Measurements from ENCODE around the gene KCNH3. TPM values are rescaled to one million over a fixed set of nuclear protein-coding genes. Genes with fewer than 3 reads are reported as not detected.

Gene KCNH3
- total RNA-seq, 2 experiments from 2014 or later: 0.58 to 0.90 TPM

DNA sequence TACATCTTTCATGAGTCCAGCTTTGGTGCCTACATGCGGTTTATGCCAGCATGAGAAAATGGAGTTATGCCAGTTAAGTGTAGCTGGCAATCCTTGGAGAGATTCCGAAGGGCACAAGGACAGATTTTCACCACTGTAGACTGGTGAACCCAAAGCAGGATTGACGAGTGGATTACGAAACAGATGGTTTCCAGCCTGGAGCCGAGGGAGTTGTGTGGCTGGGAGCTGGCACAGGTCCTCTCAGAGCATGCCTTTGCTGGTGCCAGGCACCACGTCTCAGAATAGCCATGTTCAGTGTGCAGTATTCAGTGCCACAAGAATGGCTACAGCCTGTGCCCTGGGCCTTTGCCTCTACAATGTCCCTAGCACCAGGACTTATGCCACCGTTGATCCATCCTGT lies 13.2 kb downstream of the KCNH3 start:
- Mint-ChIP-seq H3K27me3 (peaks cover 43% of the 10 kb centered on the region), H3K4me1 (peaks cover 8% of the 10 kb centered on the region), H3K9me3 (no peaks in the 10 kb centered on the region), H3K27ac (no peak overlapping the region), H3K4me3 (no peak overlapping the region), H3K36me3 (ENCODE audit: low read depth) (no peaks in the 10 kb centered on the region)
- CTCF ChIA-PET: interaction anchor here (0.6 to 3.6 kb wide), 5 partner anchors 12 to 194 kb away, joined by 3 to 23 read pairs (median 4); partner anchors contain the start of gene MCRS1
- POLR2A ChIA-PET: interaction anchor here (0.9 to 9.5 kb wide), 2 partner anchors 13 to 29 kb away, joined by 3 to 76 read pairs; partner anchors contain the start of gene MCRS1
- no peak for DNase-seq

- ChIA-PET CTCF (interaction anchor here (0.8 to 3.6 kb wide), 8 partner anchors 9 to 195 kb away, joined by 3 to 45 read pairs (median 5); partner anchors contain the start of gene MCRS1), POLR2A (interaction anchor here (0.7 to 9.5 kb wide), 4 partner anchors 13 to 282 kb away, joined by 3 to 76 read pairs (median 4); partner anchors contain the start of gene MCRS1)
- no peak overlapping the region for H3K27ac Mint-ChIP-seq
- no peak for DNase-seq
- no peak overlapping the region for H3K4me3 Mint-ChIP-seq
- no peaks in the 10 kb centered on the region for H3K36me3 Mint-ChIP-seq (ENCODE audit: low read depth)
- H3K27me3 Mint-ChIP-seq: peaks cover 39% of the 10 kb centered on the region
- H3K4me1 Mint-ChIP-seq: peaks cover 8% of the 10 kb centered on the region
- no peaks in the 10 kb centered on the region for H3K9me3 Mint-ChIP-seq
Measured at GRCh38 chr12:49552425-49552824, 13.6 kb downstream of the KCNH3 start.

DNA sequence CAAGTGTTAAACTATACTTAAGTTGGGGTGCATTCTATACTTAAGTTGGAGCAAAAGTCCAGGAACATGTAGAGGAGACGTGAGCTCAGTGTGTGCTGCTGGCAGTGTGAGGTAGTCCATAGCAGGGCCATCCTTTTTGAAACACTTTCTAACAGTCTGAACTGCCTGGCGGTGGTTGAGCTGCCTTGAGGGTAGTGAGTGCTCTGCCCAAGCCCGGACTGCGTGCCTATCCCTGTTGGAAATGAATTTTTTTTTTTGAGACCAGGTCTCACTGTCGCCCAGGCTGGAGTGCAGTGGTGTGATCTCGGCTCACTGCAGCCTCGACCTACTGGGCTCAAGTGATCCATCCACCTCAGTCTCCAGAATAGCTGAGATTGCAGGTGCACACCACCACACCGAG lies 14.1 kb downstream of the KCNH3 start:
- POLR2A ChIA-PET: interaction anchor here (0.7 to 9.5 kb wide), 5 partner anchors 12 to 283 kb away, joined by 3 to 76 read pairs (median 5); partner anchors contain the start of genes KCNH3 and MCRS1
- H3K4me1 Mint-ChIP-seq: peaks cover 8% of the 10 kb centered on the region
- H3K9me3 Mint-ChIP-seq: no peaks in the 10 kb centered on the region
- CTCF ChIA-PET: interaction anchor here (0.6 to 3.6 kb wide), 9 partner anchors 8 to 294 kb away, joined by 3 to 45 read pairs (median 5); partner anchors contain the start of gene MCRS1
- no peak overlapping the region for H3K27ac Mint-ChIP-seq
- H3K4me3 Mint-ChIP-seq: no peak overlapping the region
- no peaks in the 10 kb centered on the region for H3K36me3 Mint-ChIP-seq (ENCODE audit: low read depth)
- H3K27me3 Mint-ChIP-seq: peaks cover 35% of the 10 kb centered on the region
- no peak for DNase-seq

DNA sequence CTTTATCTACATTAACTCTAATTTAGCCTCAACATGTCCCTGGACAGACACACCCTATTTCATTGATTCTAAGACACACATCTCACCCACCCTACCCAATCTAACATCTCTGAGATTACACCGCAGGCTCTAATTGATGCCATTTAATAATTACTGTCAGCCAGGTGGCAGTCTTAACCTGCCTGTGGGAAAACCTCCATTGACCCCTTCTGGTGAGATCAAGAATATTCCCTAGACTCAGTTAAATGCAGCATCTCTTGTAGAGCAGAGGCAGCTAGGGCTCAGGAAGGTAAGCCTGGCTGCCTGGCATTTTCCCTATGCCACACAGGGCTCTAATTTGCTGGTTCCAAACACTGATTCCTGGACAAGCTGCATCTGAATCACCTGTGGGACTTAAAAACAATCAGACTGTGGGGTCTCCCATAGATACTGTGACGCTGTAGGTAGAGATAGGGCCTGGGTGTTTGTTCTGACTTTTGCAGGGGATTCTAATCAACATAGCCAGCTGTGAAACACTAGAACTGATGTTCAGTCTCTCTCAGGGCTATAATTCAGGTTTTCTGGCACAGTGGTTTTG lies 14.8 kb downstream of the KCNH3 start:
- Mint-ChIP-seq H3K36me3 (ENCODE audit: low read depth) (peaks cover 2% of the 10 kb centered on the region), H3K27ac (no peak overlapping the region), H3K4me1 (peaks cover 8% of the 10 kb centered on the region), H3K27me3 (peaks cover 30% of the 10 kb centered on the region), H3K4me3 (no peak overlapping the region), H3K9me3 (no peaks in the 10 kb centered on the region)
- CTCF ChIA-PET: interaction anchor here (0.6 to 3.6 kb wide), 14 partner anchors 8 to 293 kb away, joined by 3 to 45 read pairs (median 4); partner anchors contain the start of genes KCNH3 and MCRS1
- POLR2A ChIA-PET: interaction anchor here (1.1 to 9.5 kb wide), 4 partner anchors 11 to 17 kb away, joined by 3 to 76 read pairs (median 8); partner anchors contain the start of genes KCNH3 and MCRS1
- DNase-seq: no peak

DNA sequence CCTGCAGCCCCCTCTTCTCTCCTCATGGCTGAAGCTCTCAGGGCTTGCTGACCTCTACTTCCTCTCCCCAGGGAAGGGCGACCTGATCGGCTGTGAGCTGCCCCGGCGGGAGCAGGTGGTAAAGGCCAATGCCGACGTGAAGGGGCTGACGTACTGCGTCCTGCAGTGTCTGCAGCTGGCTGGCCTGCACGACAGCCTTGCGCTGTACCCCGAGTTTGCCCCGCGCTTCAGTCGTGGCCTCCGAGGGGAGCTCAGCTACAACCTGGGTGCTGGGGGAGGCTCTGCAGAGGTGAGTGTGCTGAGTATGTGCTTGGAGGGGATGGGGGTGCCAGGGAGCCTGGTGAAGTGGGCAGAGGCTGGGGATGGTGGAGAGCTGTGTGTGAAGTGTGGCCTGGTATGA lies 15.4 kb downstream of the KCNH3 start:
- ChIA-PET CTCF (interaction anchor here (0.6 to 3.6 kb wide), 11 partner anchors 9 to 291 kb away, joined by 3 to 45 read pairs (median 4); partner anchors contain the start of genes KCNH3 and MCRS1), POLR2A (interaction anchor here (1.1 to 9.5 kb wide), 5 partner anchors 11 to 26 kb away, joined by 3 to 76 read pairs (median 5); partner anchors contain the start of genes KCNH3 and MCRS1)
- DNase-seq: no peak
- peaks cover 26% of the 10 kb centered on the region for H3K27me3 Mint-ChIP-seq
- no peak overlapping the region for H3K27ac Mint-ChIP-seq
- peaks cover 9% of the 10 kb centered on the region for H3K36me3 Mint-ChIP-seq (ENCODE audit: low read depth)
- H3K9me3 Mint-ChIP-seq: no peaks in the 10 kb centered on the region
- H3K4me3 Mint-ChIP-seq: no peak overlapping the region
- peaks cover 5% of the 10 kb centered on the region for H3K4me1 Mint-ChIP-seq

DNA sequence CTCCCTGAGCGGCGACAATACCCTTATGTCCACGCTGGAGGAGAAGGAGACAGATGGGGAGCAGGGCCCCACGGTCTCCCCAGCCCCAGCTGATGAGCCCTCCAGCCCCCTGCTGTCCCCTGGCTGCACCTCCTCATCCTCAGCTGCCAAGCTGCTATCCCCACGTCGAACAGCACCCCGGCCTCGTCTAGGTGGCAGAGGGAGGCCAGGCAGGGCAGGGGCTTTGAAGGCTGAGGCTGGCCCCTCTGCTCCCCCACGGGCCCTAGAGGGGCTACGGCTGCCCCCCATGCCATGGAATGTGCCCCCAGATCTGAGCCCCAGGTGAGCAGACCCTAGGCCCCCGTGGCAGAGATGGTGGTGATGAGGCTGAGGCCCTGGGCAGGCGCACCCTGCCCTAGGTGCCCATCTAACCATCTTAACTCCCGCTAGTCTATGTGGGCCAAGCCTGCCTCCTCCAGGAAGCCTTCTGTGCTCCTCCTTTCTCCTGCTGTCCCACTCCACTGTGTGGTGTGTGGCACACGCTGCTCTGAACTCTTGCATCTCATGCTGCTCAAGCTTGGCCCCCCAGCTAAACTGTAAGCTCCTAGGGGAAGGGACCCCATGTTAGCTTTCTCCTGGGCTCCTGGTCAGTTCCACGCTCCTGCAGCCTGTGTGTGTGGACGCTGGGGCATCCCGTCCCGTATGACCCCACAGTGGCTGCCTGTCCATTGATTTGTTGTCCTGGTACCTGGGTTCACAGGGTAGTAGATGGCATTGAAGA lies 17.0 kb downstream of the KCNH3 start:
- no peak overlapping the region for H3K4me3 Mint-ChIP-seq
- DNase-seq: no peak
- H3K27ac Mint-ChIP-seq: no peak overlapping the region
- CTCF ChIA-PET: interaction anchor here (1.0 to 3.6 kb wide), 3 partner anchors 17 to 198 kb away, joined by 3 to 23 read pairs (median 4); partner anchors contain the start of gene KCNH3
- no peaks in the 10 kb centered on the region for H3K9me3 Mint-ChIP-seq
- peaks cover 16% of the 10 kb centered on the region for H3K27me3 Mint-ChIP-seq
- H3K36me3 Mint-ChIP-seq (ENCODE audit: low read depth): peaks cover 23% of the 10 kb centered on the region
- H3K4me1 Mint-ChIP-seq: peaks cover 12% of the 10 kb centered on the region
- POLR2A ChIA-PET: interaction anchor here (0.6 to 9.5 kb wide), 3 partner anchors 9 to 19 kb away, joined by 3 to 76 read pairs (median 5); partner anchors contain the start of gene MCRS1

- Mint-ChIP-seq H3K36me3 (ENCODE audit: low read depth) (peaks cover 30% of the 10 kb centered on the region), H3K4me3 (no peak overlapping the region), H3K27me3 (peaks cover 11% of the 10 kb centered on the region), H3K9me3 (no peaks in the 10 kb centered on the region), H3K4me1 (peaks cover 20% of the 10 kb centered on the region), H3K27ac (peak overlapping the region; percentile 63)
- CTCF ChIA-PET: interaction anchor here (1.0 to 1.8 kb wide), 3 partner anchors 18 to 198 kb away, joined by 3 to 7 read pairs (median 4); partner anchors contain the start of gene KCNH3
- no peak for DNase-seq
- POLR2A ChIA-PET: interaction anchor here (0.6 to 9.5 kb wide), 3 partner anchors 9 to 20 kb away, joined by 3 to 76 read pairs (median 5); partner anchors contain the start of gene MCRS1
Measured at GRCh38 chr12:49556391-49557186, 17.8 kb downstream of the KCNH3 start.

DNA sequence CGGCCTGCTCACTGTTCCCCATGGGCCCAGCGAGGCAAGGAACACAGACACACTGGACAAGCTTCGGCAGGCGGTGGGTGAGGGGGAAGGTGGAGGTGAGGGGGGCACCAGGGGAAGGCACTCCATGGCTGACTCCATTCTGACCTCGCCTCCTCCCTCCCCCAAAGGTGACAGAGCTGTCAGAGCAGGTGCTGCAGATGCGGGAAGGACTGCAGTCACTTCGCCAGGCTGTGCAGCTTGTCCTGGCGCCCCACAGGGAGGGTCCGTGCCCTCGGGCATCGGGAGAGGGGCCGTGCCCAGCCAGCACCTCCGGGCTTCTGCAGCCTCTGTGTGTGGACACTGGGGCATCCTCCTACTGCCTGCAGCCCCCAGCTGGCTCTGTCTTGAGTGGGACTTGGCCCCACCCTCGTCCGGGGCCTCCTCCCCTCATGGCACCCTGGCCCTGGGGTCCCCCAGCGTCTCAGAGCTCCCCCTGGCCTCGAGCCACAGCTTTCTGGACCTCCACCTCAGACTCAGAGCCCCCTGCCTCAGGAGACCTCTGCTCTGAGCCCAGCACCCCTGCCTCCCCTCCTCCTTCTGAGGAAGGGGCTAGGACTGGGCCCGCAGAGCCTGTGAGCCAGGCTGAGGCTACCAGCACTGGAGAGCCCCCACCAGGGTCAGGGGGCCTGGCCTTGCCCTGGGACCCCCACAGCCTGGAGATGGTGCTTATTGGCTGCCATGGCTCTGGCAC lies 18.5 kb downstream of the KCNH3 start:
- Mint-ChIP-seq H3K27me3 (peaks cover 6% of the 10 kb centered on the region), H3K4me3 (no peak overlapping the region), H3K27ac (no peak overlapping the region), H3K9me3 (no peaks in the 10 kb centered on the region), H3K36me3 (ENCODE audit: low read depth) (peaks cover 38% of the 10 kb centered on the region), H3K4me1 (peaks cover 23% of the 10 kb centered on the region)
- ChIA-PET CTCF (interaction anchor here (1.0 to 1.8 kb wide), 3 partner anchors 19 to 199 kb away, joined by 3 to 7 read pairs (median 4); partner anchors contain the start of gene KCNH3), POLR2A (interaction anchor here (1.1 to 9.5 kb wide), 2 partner anchors 8 to 11 kb away, joined by 3 to 76 read pairs; partner anchors contain the start of gene MCRS1)
- DNase-seq: no peak

GRCh38 chr12:49557917-49558215 lies 19.0 kb downstream of the KCNH3 start:
- ChIA-PET POLR2A (interaction anchor here (9.5 kb wide), 1 partner anchor 7 kb away, joined by 76 read pairs; the partner anchor contains the start of gene MCRS1), CTCF (interaction anchor here (1.8 kb wide), 1 partner anchor 199 kb away, joined by 7 read pairs; no protein-coding TSS in a partner anchor)
- H3K4me1 Mint-ChIP-seq: peaks cover 28% of the 10 kb centered on the region
- H3K27ac Mint-ChIP-seq: no peak overlapping the region
- peaks cover 2% of the 10 kb centered on the region for H3K27me3 Mint-ChIP-seq
- DNase-seq: no peak
- H3K36me3 Mint-ChIP-seq (ENCODE audit: low read depth): peaks cover 43% of the 10 kb centered on the region
- no peak overlapping the region for H3K4me3 Mint-ChIP-seq
- no peaks in the 10 kb centered on the region for H3K9me3 Mint-ChIP-seq

- Mint-ChIP-seq H3K27ac (no peak overlapping the region), H3K9me3 (no peaks in the 10 kb centered on the region), H3K27me3 (no peaks in the 10 kb centered on the region), H3K36me3 (ENCODE audit: low read depth) (peaks cover 50% of the 10 kb centered on the region), H3K4me1 (peaks cover 35% of the 10 kb centered on the region), H3K4me3 (no peak overlapping the region)
- ChIA-PET POLR2A (interaction anchor here (1.7 kb wide), 1 partner anchor 9 kb away, joined by 4 read pairs; no protein-coding TSS in a partner anchor), CTCF (no interaction called here)
- DNase-seq: no peak
Measured at GRCh38 chr12:49558526-49558925, 19.7 kb downstream of the KCNH3 start.

GRCh38 chr12:49559011-49559675 lies 20.3 kb downstream of the KCNH3 start:
- CTCF ChIA-PET: interaction anchor here (0.9 to 6.6 kb wide), 3 partner anchors 20 to 201 kb away, joined by 4 to 41 read pairs (median 32); partner anchors contain the start of gene TMBIM6
- peaks cover 54% of the 10 kb centered on the region for H3K36me3 Mint-ChIP-seq (ENCODE audit: low read depth)
- DNase-seq: no peak
- POLR2A ChIA-PET: interaction anchor here (1.7 kb wide), 1 partner anchor 8 kb away, joined by 4 read pairs; no protein-coding TSS in a partner anchor
- H3K27ac Mint-ChIP-seq: no peak overlapping the region
- no peaks in the 10 kb centered on the region for H3K27me3 Mint-ChIP-seq
- H3K9me3 Mint-ChIP-seq: no peaks in the 10 kb centered on the region
- H3K4me3 Mint-ChIP-seq: no peak overlapping the region
- peaks cover 41% of the 10 kb centered on the region for H3K4me1 Mint-ChIP-seq

Data from activated CD4-positive, alpha-beta memory T cell treated with anti-CD3 and anti-CD28 coated beads, Interleukin-2, amount 10 ng/mL, durations not matched to agents 7 days and 5 days (primary cell).